NCI-H128 (cell line): ENCODE data around the gene RNPC3.
"Not testable (repeated sequence)": the region's sequence is repeated elsewhere in the genome, so short reads cannot be mapped to it uniquely, and the experiment has no call there.

Source experiments
- DNase-seq: peaks from one replicate; lab custom pipeline; 2025; ENCODE audit not compliant: unreplicated experiment; lab: John Stamatoyannopoulos, UW

RNPC3 gene

GRCh38 chr1:103547840-103548239 is 22.3 kb downstream of the RNPC3 start:
- no peak for DNase-seq

- DNase-seq, result no peak
Observed at GRCh38 chr1:103560427-103560826, 34.9 kb downstream of the RNPC3 start.

GRCh38 chr1:103561124-103561523 is 35.6 kb downstream of the RNPC3 start:
- not testable (repeated sequence) for DNase-seq

- DNase-seq, result no peak
Observed at GRCh38 chr1:103561643-103562395, 36.3 kb downstream of the RNPC3 start.

GRCh38 chr1:103563056-103563455 is 37.6 kb downstream of the RNPC3 start:
- DNase-seq, result no peak

GRCh38 chr1:103569493-103569892 is 44.0 kb downstream of the RNPC3 start:
- no peak for DNase-seq

- DNase-seq, result not testable (repeated sequence)
Observed at GRCh38 chr1:103571289-103571688, 45.8 kb downstream of the RNPC3 start, which contains the start of gene AMY2B. AMY2B (plus strand) TSS chr1:103571589; CDS start chr1:103571603, 14 bp downstream.

GRCh38 chr1:103576065-103576464 is 50.6 kb downstream of the RNPC3 start:
- DNase-seq, result no peak

GRCh38 chr1:103576784-103577183 is 51.3 kb downstream of the RNPC3 start:
- DNase-seq, result not testable (repeated sequence)

GRCh38 chr1:103582464-103582863 is 57.0 kb downstream of the RNPC3 start:
- peak; percentile 43 for DNase-seq

GRCh38 chr1:103583887-103584286 is 58.4 kb downstream of the RNPC3 start:
- DNase-seq, result no peak

- DNase-seq, result no peak
Observed at GRCh38 chr1:103584537-103584936, 59.0 kb downstream of the RNPC3 start.

GRCh38 chr1:103602740-103603139 is 77.2 kb downstream of the RNPC3 start:
- not testable (repeated sequence) for DNase-seq
